HG02840 (cell line): ENCODE results near the gene DNAH5.

Experiments
- ATAC-seq: cut with Tn5 transposase; IDR thresholded peaks from one replicate; pipeline ENCODE4 v1.9.1; 2021; ENCODE audit warnings: mild to moderate bottlenecking, moderate library complexity, moderate number of reproducible peaks; ENCODE audit not compliant: unreplicated experiment, low FRiP score

Gene DNAH5

DNA sequence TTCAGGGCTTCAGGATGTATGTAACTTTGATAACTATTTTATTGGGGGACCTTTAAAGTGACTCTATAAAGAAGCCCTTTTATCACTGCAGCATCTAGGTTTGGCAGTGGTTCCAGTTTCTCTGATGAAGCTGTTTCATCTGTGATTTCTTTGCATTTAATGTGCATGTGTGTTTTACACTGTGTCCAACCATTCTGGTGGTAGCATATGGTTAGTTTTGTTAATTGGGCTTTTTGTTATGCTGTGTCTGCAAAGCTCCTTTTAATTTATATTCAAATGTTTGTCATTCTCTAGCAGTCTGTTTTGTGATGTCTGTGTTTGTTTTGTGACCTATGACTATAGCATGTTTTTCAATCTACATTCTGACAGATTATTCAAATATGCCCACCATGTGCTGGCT is 294.8 kb downstream of the DNAH5 start:
- no peak for ATAC-seq

DNA sequence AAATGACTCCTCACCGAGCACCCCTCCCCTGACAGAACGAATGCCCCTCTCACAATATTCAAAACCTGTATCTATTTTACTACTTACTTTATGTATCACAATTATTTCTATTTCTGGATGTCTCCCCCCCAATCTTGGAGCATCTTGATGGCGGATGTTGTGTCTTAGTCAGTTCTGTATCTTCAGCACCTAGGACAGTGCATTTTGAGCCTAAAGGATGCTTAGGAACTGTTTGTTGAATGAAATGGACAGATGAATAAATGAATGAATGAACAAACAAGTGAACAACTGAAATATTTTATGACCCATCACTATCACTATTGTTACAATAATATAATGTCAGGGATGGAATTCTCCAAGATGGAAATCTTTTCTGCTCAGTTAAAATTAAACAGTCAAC is 295.7 kb downstream of the DNAH5 start:
- no peak for ATAC-seq

DNA sequence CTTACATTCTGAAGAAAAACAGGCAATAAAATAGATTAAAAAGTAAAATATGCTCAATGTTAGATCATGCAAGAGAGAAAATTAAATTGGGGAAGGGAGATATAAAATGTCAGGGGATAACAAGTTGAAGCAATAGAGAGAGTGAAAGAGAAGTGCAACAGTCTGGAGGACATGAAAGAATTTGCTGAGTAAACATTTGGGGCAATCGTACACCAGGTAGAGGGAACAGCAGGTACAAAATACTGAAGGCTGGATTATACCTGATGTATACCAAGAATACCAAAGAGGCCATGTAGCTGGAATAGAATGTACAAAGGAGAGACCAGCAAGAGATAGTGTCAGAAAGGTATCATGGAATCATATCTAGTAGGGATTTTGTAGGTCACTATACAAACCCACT is 300.8 kb downstream of the DNAH5 start:
- no peak for ATAC-seq

DNA sequence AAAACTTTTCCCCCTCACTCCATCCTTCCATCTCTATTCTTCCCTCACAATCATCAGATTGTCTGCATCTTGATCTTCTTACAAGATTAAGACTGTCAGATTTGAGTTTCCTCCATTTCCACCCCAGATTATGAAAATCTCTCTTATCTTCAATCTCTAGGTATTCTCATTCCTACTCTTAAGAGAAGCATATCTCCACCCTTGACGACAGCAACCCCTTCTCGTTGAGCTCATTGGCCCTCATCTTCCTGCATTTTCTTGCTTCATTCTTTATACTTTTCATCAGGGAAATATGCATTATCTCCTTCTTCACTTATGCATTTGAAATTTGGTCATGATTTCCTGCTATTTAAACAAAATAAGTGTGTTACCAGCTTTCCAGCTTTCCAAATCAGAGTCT is 301.3 kb downstream of the DNAH5 start:
- no peak for ATAC-seq
